Measurements from ENCODE around the gene POLA1.

The POLA1 gene

DNA sequence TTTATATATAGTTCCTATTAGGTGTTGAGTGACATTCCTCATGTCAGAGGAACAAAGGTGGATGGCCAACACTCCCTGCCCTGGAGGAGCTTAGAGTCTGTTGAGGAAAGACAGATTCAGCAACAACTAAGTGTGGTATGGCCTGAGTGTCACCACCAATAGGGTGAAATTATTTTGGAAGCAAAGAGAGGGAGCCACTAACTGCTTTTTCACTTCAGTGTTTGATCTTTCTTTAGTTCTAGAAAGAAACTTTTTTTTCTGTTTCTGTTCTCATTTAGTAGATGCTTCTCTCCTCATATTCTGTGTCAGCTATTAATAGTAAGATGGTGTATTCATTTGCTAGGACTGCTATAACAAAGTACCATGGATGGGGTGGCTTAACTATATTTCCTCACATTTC lies 240.6 kb downstream of the POLA1 start:
- Histone ChIP-seq H3K27ac (replicated peaks) (no peak overlapping the region), H3K27me3 (ENCODE audit: insufficient read depth, poor library complexity, severe bottlenecking) (no peaks in the 10 kb centered on the region), H3K4me3 (replicated peaks; ENCODE audit: insufficient read depth, low read length) (no peak overlapping the region)
- no peak for DNase-seq (ENCODE audit: low read depth in 1 of 2, low spot score in 1 of 2)
- TF ChIP-seq CTCF (IDR thresholded peaks at IDR 0.05; ENCODE audit: insufficient read depth, low read length) (no peak), POLR2AphosphoS5 (IDR thresholded peaks at IDR 0.05; ENCODE audit: low read depth) (no peak), SPI1 (IDR thresholded peaks at IDR 0.05; ENCODE audit: borderline replicate concordance, low read depth) (no peak), GABPA (IDR thresholded peaks at IDR 0.05; ENCODE audit: low read depth) (no peak)
- TF ChIP-seq, protein P1, sequence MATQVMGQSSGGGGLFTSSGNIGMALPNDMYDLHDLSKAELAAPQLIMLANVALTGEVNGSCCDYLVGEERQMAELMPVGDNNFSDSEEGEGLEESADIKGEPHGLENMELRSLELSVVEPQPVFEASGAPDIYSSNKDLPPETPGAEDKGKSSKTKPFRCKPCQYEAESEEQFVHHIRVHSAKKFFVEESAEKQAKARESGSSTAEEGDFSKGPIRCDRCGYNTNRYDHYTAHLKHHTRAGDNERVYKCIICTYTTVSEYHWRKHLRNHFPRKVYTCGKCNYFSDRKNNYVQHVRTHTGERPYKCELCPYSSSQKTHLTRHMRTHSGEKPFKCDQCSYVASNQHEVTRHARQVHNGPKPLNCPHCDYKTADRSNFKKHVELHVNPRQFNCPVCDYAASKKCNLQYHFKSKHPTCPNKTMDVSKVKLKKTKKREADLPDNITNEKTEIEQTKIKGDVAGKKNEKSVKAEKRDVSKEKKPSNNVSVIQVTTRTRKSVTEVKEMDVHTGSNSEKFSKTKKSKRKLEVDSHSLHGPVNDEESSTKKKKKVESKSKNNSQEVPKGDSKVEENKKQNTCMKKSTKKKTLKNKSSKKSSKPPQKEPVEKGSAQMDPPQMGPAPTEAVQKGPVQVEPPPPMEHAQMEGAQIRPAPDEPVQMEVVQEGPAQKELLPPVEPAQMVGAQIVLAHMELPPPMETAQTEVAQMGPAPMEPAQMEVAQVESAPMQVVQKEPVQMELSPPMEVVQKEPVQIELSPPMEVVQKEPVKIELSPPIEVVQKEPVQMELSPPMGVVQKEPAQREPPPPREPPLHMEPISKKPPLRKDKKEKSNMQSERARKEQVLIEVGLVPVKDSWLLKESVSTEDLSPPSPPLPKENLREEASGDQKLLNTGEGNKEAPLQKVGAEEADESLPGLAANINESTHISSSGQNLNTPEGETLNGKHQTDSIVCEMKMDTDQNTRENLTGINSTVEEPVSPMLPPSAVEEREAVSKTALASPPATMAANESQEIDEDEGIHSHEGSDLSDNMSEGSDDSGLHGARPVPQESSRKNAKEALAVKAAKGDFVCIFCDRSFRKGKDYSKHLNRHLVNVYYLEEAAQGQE (IDR thresholded peaks at IDR 0.05; ENCODE audit: insufficient replicate concordance, low read depth) = no peak

DNA sequence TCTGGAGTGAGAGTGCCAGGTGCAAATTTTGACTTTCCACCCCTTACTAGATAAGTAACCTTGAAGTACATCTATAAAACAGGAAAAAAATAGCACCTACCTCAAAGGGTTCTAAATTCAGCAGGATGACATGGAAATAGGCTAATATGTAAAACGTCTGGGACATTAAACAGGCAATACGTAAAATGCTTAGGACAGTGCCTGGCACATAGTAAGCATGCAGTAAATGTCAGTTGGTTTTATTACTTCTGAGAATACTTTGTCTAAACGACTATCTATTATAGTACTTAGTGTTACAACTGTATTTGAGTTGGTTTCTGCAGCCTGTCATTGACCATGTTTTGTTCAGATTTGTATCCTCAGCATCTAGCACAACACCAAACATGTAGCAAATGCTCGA lies 251.3 kb downstream of the POLA1 start:
- no peaks in the 10 kb centered on the region for H3K27me3 ChIP-seq (ENCODE audit: insufficient read depth, poor library complexity, severe bottlenecking)
- TF ChIP-seq, protein P1 (IDR thresholded peaks at IDR 0.05; ENCODE audit: insufficient replicate concordance, low read depth) = no peak
- TF ChIP-seq CTCF (IDR thresholded peaks at IDR 0.05; ENCODE audit: insufficient read depth, low read length) (no peak), SPI1 (IDR thresholded peaks at IDR 0.05; ENCODE audit: borderline replicate concordance, low read depth) (no peak), POLR2AphosphoS5 (IDR thresholded peaks at IDR 0.05; ENCODE audit: low read depth) (no peak), GABPA (IDR thresholded peaks at IDR 0.05; ENCODE audit: low read depth) (no peak)
- H3K27ac ChIP-seq (replicated peaks) = no peak overlapping the region
- no peak for DNase-seq (ENCODE audit: low read depth in 1 of 2, low spot score in 1 of 2)
- H3K4me3 ChIP-seq (replicated peaks; ENCODE audit: insufficient read depth, low read length) = no peak overlapping the region

DNA sequence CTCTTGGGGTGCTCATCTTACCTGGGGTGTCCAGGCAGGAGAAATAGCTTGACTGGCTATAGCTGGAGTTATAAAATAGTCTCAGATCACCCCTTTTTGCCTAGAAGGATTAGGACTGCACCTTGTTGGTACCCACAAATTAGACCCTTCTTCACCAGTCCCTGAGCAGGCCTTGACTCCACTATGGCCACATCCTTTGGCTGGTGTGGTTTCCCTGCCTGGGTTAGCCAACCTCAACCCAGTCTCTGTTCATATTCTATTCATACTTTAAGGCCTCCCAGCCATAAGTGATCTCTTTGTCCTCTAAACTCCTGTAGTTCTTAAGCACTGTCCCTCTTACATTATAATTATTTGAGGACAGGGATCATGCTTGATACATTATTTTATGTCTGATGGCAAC lies 252.7 kb downstream of the POLA1 start:
- no peaks in the 10 kb centered on the region for H3K27me3 ChIP-seq (ENCODE audit: insufficient read depth, poor library complexity, severe bottlenecking)
- no peak for TF ChIP-seq CTCF (IDR thresholded peaks at IDR 0.05; ENCODE audit: insufficient read depth, low read length)
- DNase-seq (ENCODE audit: low read depth in 1 of 2, low spot score in 1 of 2) = no peak
- no peak overlapping the region for H3K4me3 ChIP-seq (replicated peaks; ENCODE audit: insufficient read depth, low read length)
- no peak overlapping the region for H3K27ac ChIP-seq (replicated peaks)

DNA sequence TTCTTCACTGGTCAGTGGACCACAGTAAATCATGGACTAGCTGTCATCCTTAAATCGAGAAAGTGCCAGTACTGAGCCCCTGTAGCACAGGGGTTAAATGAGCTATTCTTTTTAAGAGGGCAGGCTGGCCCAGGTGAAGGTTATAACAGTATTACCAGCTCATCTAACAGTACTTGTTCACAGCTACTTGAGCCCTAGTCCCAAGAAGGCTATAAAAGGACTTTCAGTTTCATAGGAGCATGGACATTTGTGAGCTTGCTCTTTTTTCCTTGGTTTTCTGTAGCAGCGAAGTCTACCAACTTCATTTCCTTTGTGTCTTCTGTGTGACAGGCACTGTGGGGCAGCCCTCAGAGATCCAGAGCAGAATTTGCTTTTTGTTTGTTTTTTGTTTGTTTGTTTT lies 261.0 kb downstream of the POLA1 start:
- no peak for TF ChIP-seq POLR2AphosphoS5 (IDR thresholded peaks at IDR 0.05; ENCODE audit: low read depth)
- TF ChIP-seq GABPA (IDR thresholded peaks at IDR 0.05; ENCODE audit: low read depth) = no peak
- TF ChIP-seq SPI1 (IDR thresholded peaks at IDR 0.05; ENCODE audit: borderline replicate concordance, low read depth) = no peak
- TF ChIP-seq, protein P1 (IDR thresholded peaks at IDR 0.05; ENCODE audit: insufficient replicate concordance, low read depth) = no peak
- TF ChIP-seq CTCF (IDR thresholded peaks at IDR 0.05; ENCODE audit: insufficient read depth, low read length) = no peak
- Histone ChIP-seq H3K27me3 (ENCODE audit: insufficient read depth, poor library complexity, severe bottlenecking) (no peaks in the 10 kb centered on the region), H3K27ac (replicated peaks) (no peak overlapping the region), H3K4me3 (replicated peaks; ENCODE audit: insufficient read depth, low read length) (no peak overlapping the region)
- DNase-seq (ENCODE audit: low read depth in 1 of 2, low spot score in 1 of 2) = no peak

Measured in HL-60 (cell line).